ENCODE data around the gene AHCYL1. TPM values are rescaled to one million over a fixed set of nuclear protein-coding genes. Genes with fewer than 3 reads are reported as not detected.

AHCYL1 gene
- total and polyA plus RNA-seq, 2 donors from 2014 or later: 103 to 125 TPM

GRCh38 chr1:110062612-110063011 lies 78.0 kb downstream of the AHCYL1 start:
- no peak overlapping the region for H3K4me3 ChIP-seq (ENCODE audit: low read length in 3 of 3)
- TF ChIP-seq CTCF (IDR thresholded peaks at IDR 0.05; ENCODE audit: borderline replicate concordance, extremely low read depth, insufficient read depth): no peak
- H3K4me1 ChIP-seq (ENCODE audit: control insufficient read depth in 2 of 3, insufficient read depth in 2 of 3, low read depth in 1 of 3, low read length in 3 of 3): no peaks in the 10 kb centered on the region
- FAIRE-seq: no peak
- no peak for DNase-seq
- no peak overlapping the region for H3K27ac ChIP-seq (ENCODE audit: low read depth in 2 of 2, low read length in 2 of 2)
- peaks cover 9% of the 10 kb centered on the region for H3K27me3 ChIP-seq (ENCODE audit: control insufficient read depth, insufficient read depth, low read length)
- no peak overlapping the region for H3K9ac ChIP-seq (ENCODE audit: low read length in 3 of 3)
- intact Hi-C loops (cut with DNase I): no loop called here
- no peaks in the 10 kb centered on the region for H3K9me3 ChIP-seq (ENCODE audit: control insufficient read depth in 2 of 3, insufficient read depth in 1 of 3, low read length in 3 of 3)
- H3K36me3 ChIP-seq (ENCODE audit: control insufficient read depth in 2 of 3, insufficient read depth in 3 of 3, low read length in 3 of 3): peaks cover 0 to 7% (median 0%) of the 10 kb centered on the region in 3 donors

GRCh38 chr1:110063781-110064180 lies 79.2 kb downstream of the AHCYL1 start:
- TF ChIP-seq CTCF (IDR thresholded peaks at IDR 0.05; ENCODE audit: borderline replicate concordance, extremely low read depth, insufficient read depth): no peak
- H3K27ac ChIP-seq (ENCODE audit: low read depth in 2 of 2, low read length in 2 of 2): no peak overlapping the region
- H3K9ac ChIP-seq (ENCODE audit: low read length in 3 of 3): no peak overlapping the region
- peaks cover 0 to 2% (median 0%) of the 10 kb centered on the region in 3 donors for H3K4me1 ChIP-seq (ENCODE audit: control insufficient read depth in 2 of 3, insufficient read depth in 2 of 3, low read depth in 1 of 3, low read length in 3 of 3)
- DNase-seq (no peak), FAIRE-seq (no peak)
- H3K9me3 ChIP-seq (ENCODE audit: control insufficient read depth in 2 of 3, insufficient read depth in 1 of 3, low read length in 3 of 3): no peaks in the 10 kb centered on the region
- H3K27me3 ChIP-seq (ENCODE audit: control insufficient read depth, insufficient read depth, low read length): peaks cover 16% of the 10 kb centered on the region
- intact Hi-C loops (cut with DNase I): no loop called here
- peaks cover 0 to 2% (median 0%) of the 10 kb centered on the region in 3 donors for H3K36me3 ChIP-seq (ENCODE audit: control insufficient read depth in 2 of 3, insufficient read depth in 3 of 3, low read length in 3 of 3)
- H3K4me3 ChIP-seq (ENCODE audit: low read length in 3 of 3): no peak overlapping the region

GRCh38 chr1:110064576-110065337 lies 80.2 kb downstream of the AHCYL1 start:
- Histone ChIP-seq H3K27ac (ENCODE audit: low read depth in 2 of 2, low read length in 2 of 2) (no peak overlapping the region), H3K9me3 (ENCODE audit: control insufficient read depth in 2 of 3, insufficient read depth in 1 of 3, low read length in 3 of 3) (no peaks in the 10 kb centered on the region), H3K4me3 (ENCODE audit: low read length in 3 of 3) (no peak overlapping the region), H3K36me3 (ENCODE audit: control insufficient read depth in 2 of 3, insufficient read depth in 3 of 3, low read length in 3 of 3) (no peaks in the 10 kb centered on the region), H3K27me3 (ENCODE audit: control insufficient read depth, insufficient read depth, low read length) (peaks cover 20% of the 10 kb centered on the region), H3K9ac (ENCODE audit: low read length in 3 of 3) (no peak overlapping the region), H3K4me1 (ENCODE audit: control insufficient read depth in 2 of 3, insufficient read depth in 2 of 3, low read depth in 1 of 3, low read length in 3 of 3) (peaks cover 0 to 4% (median 0%) of the 10 kb centered on the region in 3 donors)
- TF ChIP-seq CTCF (IDR thresholded peaks at IDR 0.05; ENCODE audit: borderline replicate concordance, extremely low read depth, insufficient read depth): no peak
- intact Hi-C loops (cut with DNase I): no loop called here
- DNase-seq (no peak), FAIRE-seq (no peak)

Data from kidney (tissue), 14 donors.